MM.1S (cell line): ENCODE results near the gene CD248.

ENCODE experiments used
- DNase-seq: peaks from one replicate; pipeline ENCODE4 v3.0.0-alpha.2; 2015
- H2AFZ ChIP-seq: fragments of 300-600 bp; sonication (generic); 2 replicates; pipeline ENCODE4 v1.6.0; 2016; ENCODE audit warnings: antibody characterized with exemption, low read length
- H3F3A ChIP-seq: fragments of 300-600 bp; sonication (generic); 2 replicates; pipeline ENCODE4 v1.6.1; 2016; ENCODE audit warnings: mild to moderate bottlenecking, antibody characterized with exemption, low read length, moderate library complexity, mixed read lengths; ENCODE audit not compliant: insufficient read depth
- H3K27ac ChIP-seq: fragments of 300-600 bp; sonication (generic); 2 replicates; pipeline ENCODE4 v1.5.1; 2016; ENCODE audit warnings: mild to moderate bottlenecking, low read length
- H3K27me3 ChIP-seq: fragments of 300-600 bp; sonication (generic); replicated peaks from 2 replicates; pipeline ENCODE4 v1.6.0; 2016; ENCODE audit warnings: low read length; ENCODE audit not compliant: insufficient read depth
- H3K36me3 ChIP-seq: fragments of 300-600 bp; sonication (generic); replicated peaks from 2 replicates; pipeline ENCODE4 v1.6.1; 2016; ENCODE audit warnings: mild to moderate bottlenecking, low read length, mixed read lengths; ENCODE audit not compliant: insufficient read depth
- H3K4me1 ChIP-seq: fragments of 300-600 bp; sonication (generic); 2 replicates; pipeline ENCODE4 v1.6.1; 2016; ENCODE audit warnings: low read length, mixed read lengths
- H3K4me2 ChIP-seq: fragments of 300-600 bp; sonication (generic); 2 replicates; pipeline ENCODE4 v1.6.0; 2016; ENCODE audit warnings: low read depth, low read length
- H3K4me3 ChIP-seq: fragments of 300-600 bp; sonication (generic); 2 replicates; pipeline ENCODE4 v1.5.1; 2016; ENCODE audit warnings: low read length, mixed read lengths
- H3K79me2 ChIP-seq: fragments of 300-600 bp; sonication (generic); 2 replicates; pipeline ENCODE4 v1.6.1; 2016; ENCODE audit warnings: mixed run types, low read length, mixed read lengths
- H3K9ac ChIP-seq: fragments of 300-600 bp; sonication (generic); 2 replicates; pipeline ENCODE4 v1.6.1; 2016; ENCODE audit warnings: low read length, mixed read lengths
- H3K9me2 ChIP-seq: fragments of 300-600 bp; sonication (generic); replicated peaks from 2 replicates; pipeline ENCODE4 v1.6.1; 2016; ENCODE audit warnings: mild to moderate bottlenecking, low read length, mixed read lengths; ENCODE audit not compliant: insufficient read depth
- H3K9me3 ChIP-seq: fragments of 300-600 bp; sonication (generic); replicated peaks from 2 replicates; pipeline ENCODE4 v1.6.1; 2016; ENCODE audit warnings: mild to moderate bottlenecking, low read length, mixed read lengths; ENCODE audit not compliant: insufficient read depth
- H4K20me1 ChIP-seq: fragments of 300-600 bp; sonication (generic); 2 replicates; pipeline ENCODE4 v1.6.1; 2016; ENCODE audit warnings: mild to moderate bottlenecking, low read length, moderate library complexity, mixed read lengths; ENCODE audit not compliant: insufficient read depth
- CTCF ChIP-seq: fragments of 300-600 bp; sonication (generic); IDR thresholded peaks from 2 replicates; pipeline ENCODE4 v1.5.1; 2016; ENCODE audit warnings: antibody characterized with exemption, low read length, mixed read lengths
- EZH2 ChIP-seq: fragments of 300-600 bp; sonication (generic); optimal IDR thresholded peaks from 2 replicates; pipeline ENCODE3; 2017; ENCODE audit warnings: low read depth, mild to moderate bottlenecking, antibody characterized with exemption, low read length, mixed read lengths
- EZH2phosphoT487 ChIP-seq: fragments of 300-600 bp; sonication (generic); IDR thresholded peaks from 2 replicates; pipeline ENCODE4 v1.6.1; 2018; ENCODE audit warnings: antibody characterized with exemption, low read length

CD248 gene

GRCh38 chr11:66275396-66275795, 41.4 kb downstream of the CD248 start:
- Histone ChIP-seq H3K36me3 (0 out of 2 replicates have a peak, but pooled peaks cover 3% of the 10 kb centered on the region), H3K27me3 (no peaks in the 10 kb centered on the region; the same call in 1 of the 2 replicates), H3K4me2 (no peak overlapping the region), H3F3A (0 out of 2 replicates have a peak, but pooled peaks cover 2% of the 10 kb centered on the region), H3K27ac (no peak overlapping the region), H3K79me2 (peaks cover 15% of the 10 kb centered on the region), H3K9me3 (no peaks in the 10 kb centered on the region), H4K20me1 (no peaks in the 10 kb centered on the region), H3K9ac (no peak overlapping the region), H3K4me1 (no peaks in the 10 kb centered on the region), H2AFZ (no peak overlapping the region), H3K4me3 (no peak overlapping the region), H3K9me2 (no peaks in the 10 kb centered on the region)
- DNase-seq, result no peak
- TF ChIP-seq EZH2phosphoT487, result no peak
- no peak for TF ChIP-seq EZH2
- no peak for TF ChIP-seq CTCF

GRCh38 chr11:66274219-66274618, 42.6 kb downstream of the CD248 start:
- Histone ChIP-seq H3K27ac (no peak overlapping the region), H2AFZ (no peak overlapping the region), H3K4me3 (no peak overlapping the region), H3K27me3 (no peaks in the 10 kb centered on the region; the same call in 1 of the 2 replicates), H3K4me1 (peaks cover 8% of the 10 kb centered on the region; the same call in 1 of the 2 replicates), H3K9ac (no peak overlapping the region), H3K36me3 (0 out of 2 replicates have a peak, but pooled peaks cover 3% of the 10 kb centered on the region), H3K4me2 (no peak overlapping the region), H4K20me1 (no peaks in the 10 kb centered on the region), H3K9me3 (no peaks in the 10 kb centered on the region), H3K79me2 (peaks cover 27% of the 10 kb centered on the region), H3F3A (0 out of 2 replicates have a peak, but pooled peaks cover 5% of the 10 kb centered on the region), H3K9me2 (no peaks in the 10 kb centered on the region)
- no peak for TF ChIP-seq EZH2
- TF ChIP-seq EZH2phosphoT487, result no peak
- TF ChIP-seq CTCF, result no peak
- no peak for DNase-seq

- no peak overlapping the region for H3K4me3 ChIP-seq
- no peak overlapping the region for H3K9ac ChIP-seq
- no peaks in the 10 kb centered on the region for H3K27me3 ChIP-seq
- H3F3A ChIP-seq, result peaks cover 14% of the 10 kb centered on the region; the same call in 1 of the 2 replicates
- no peak overlapping the region for H3K27ac ChIP-seq
- no peaks in the 10 kb centered on the region for H3K9me3 ChIP-seq
- TF ChIP-seq EZH2phosphoT487 (no peak), CTCF (no peak), EZH2 (no peak)
- H4K20me1 ChIP-seq, result no peaks in the 10 kb centered on the region
- no peak overlapping the region for H2AFZ ChIP-seq
- no peaks in the 10 kb centered on the region for H3K9me2 ChIP-seq
- H3K79me2 ChIP-seq, result peaks cover 32% of the 10 kb centered on the region
- peaks cover 8% of the 10 kb centered on the region; the same call in 1 of the 2 replicates for H3K4me1 ChIP-seq
- DNase-seq, result no peak
- no peak overlapping the region for H3K4me2 ChIP-seq
- H3K36me3 ChIP-seq, result 0 out of 2 replicates have a peak, but pooled peaks cover 3% of the 10 kb centered on the region
These were observed 44.2 kb downstream of the CD248 start for GRCh38 chr11:66272596-66272995.
